Immature natural killer cell (primary cell): ENCODE results near the gene CALN1. TPM values are rescaled to one million over a fixed set of nuclear protein-coding genes. Genes with fewer than 3 reads are reported as not detected.
"Not testable (repeated sequence)": the region's sequence is repeated elsewhere in the genome, so short reads cannot be mapped to it uniquely, and the experiment has no call there.

Experiments used
- DNase-seq, 3 donors: peaks; one replicate each; pipeline ENCODE4 v3.0.0; 2022; ENCODE audit warnings: mixed read lengths in 1 of 3
- H3K27ac Mint-ChIP-seq, 6 donors: one replicate each; pipeline ENCODE4 v1.8.0; 2020; ENCODE audit warnings: mixed read lengths in 6 of 6, mild to moderate bottlenecking in 5 of 6, inconsistent platforms in 4 of 6, moderate library complexity in 3 of 6
- H3K27me3 Mint-ChIP-seq, 3 donors: one replicate each; pipeline ENCODE4 v1.8.0; 2020 to 2021; ENCODE audit warnings: low read depth in 3 of 3, mild to moderate bottlenecking in 3 of 3, mixed read lengths in 3 of 3, moderate library complexity in 3 of 3, inconsistent platforms in 1 of 3
- H3K36me3 Mint-ChIP-seq, 3 donors: one replicate each; pipeline ENCODE4 v1.8.0; 2020; ENCODE audit warnings: mixed read lengths in 3 of 3, inconsistent platforms in 2 of 3, mild to moderate bottlenecking in 2 of 3
- H3K4me1 Mint-ChIP-seq, 2 donors: one replicate each; pipeline ENCODE4 v1.8.0; 2020; ENCODE audit warnings: inconsistent platforms in 2 of 2, mild to moderate bottlenecking in 2 of 2, mixed read lengths in 2 of 2, moderate library complexity in 1 of 2
- H3K4me3 Mint-ChIP-seq, 5 donors: one replicate each; pipeline ENCODE4 v1.8.0; 2020; ENCODE audit warnings: mild to moderate bottlenecking in 5 of 5, mixed read lengths in 5 of 5, inconsistent platforms in 3 of 5, moderate library complexity in 3 of 5
- H3K9me3 Mint-ChIP-seq, 6 donors: one replicate each; pipeline ENCODE4 v1.8.0; 2020; ENCODE audit warnings: mild to moderate bottlenecking in 6 of 6, mixed read lengths in 6 of 6, inconsistent platforms in 4 of 6, moderate library complexity in 3 of 6
- polyA plus RNA-seq, 3 donors: library from polyadenylated mRNA; unstranded; fragments of 300-500 nt; fragmentation: Illumina TruSeq; gene quantifications; one replicate each; pipeline ENCODE4 v1.2.3, GENCODE V29; 2021

CALN1 gene
- polyA plus RNA-seq, 3 donors from 2014 or later: not detected

- DNase-seq: no peak
- no peaks in the 10 kb centered on the region for H3K36me3 Mint-ChIP-seq
- no peak overlapping the region for H3K27ac Mint-ChIP-seq
- no peak overlapping the region for H3K4me3 Mint-ChIP-seq
- no peaks in the 10 kb centered on the region for H3K27me3 Mint-ChIP-seq
- peaks cover 3 to 20% (median 9%) of the 10 kb centered on the region in 6 donors for H3K9me3 Mint-ChIP-seq
- no peaks in the 10 kb centered on the region for H3K4me1 Mint-ChIP-seq
Measured at GRCh38 chr7:71937840-71938371, 474.2 kb downstream of the CALN1 start.

DNA sequence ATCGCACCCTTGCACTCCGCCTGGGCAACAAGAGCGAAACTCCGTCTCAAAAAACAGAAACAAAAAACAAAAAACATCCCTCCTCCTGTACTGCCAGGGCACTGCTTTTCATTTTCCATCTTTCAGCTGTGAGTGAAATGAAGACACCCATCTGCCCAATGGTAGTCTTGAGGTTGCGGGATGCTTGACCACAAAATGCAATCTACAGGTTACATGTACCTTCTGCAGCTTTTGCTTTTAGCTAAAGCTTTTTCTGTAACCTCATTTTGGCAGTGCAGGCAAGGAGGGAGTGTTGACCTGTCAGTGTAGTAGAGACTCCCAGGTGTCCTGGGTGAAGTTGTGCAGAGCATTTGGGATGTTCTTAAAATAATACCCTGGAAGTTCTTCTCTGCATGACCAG, 476.5 kb downstream of the CALN1 start:
- no peaks in the 10 kb centered on the region for H3K27me3 Mint-ChIP-seq
- peaks cover 3 to 18% (median 8%) of the 10 kb centered on the region in 6 donors for H3K9me3 Mint-ChIP-seq
- no peaks in the 10 kb centered on the region for H3K36me3 Mint-ChIP-seq
- no peak for DNase-seq
- H3K27ac Mint-ChIP-seq: no peak overlapping the region
- no peaks in the 10 kb centered on the region for H3K4me1 Mint-ChIP-seq
- no peak overlapping the region for H3K4me3 Mint-ChIP-seq

- H3K36me3 Mint-ChIP-seq: no peaks in the 10 kb centered on the region
- DNase-seq: no peak
- H3K4me1 Mint-ChIP-seq: no peaks in the 10 kb centered on the region
- no peak overlapping the region for H3K27ac Mint-ChIP-seq
- H3K9me3 Mint-ChIP-seq: peaks cover 5 to 33% (median 11%) of the 10 kb centered on the region in 6 donors
- H3K27me3 Mint-ChIP-seq: no peaks in the 10 kb centered on the region
- H3K4me3 Mint-ChIP-seq: no peak overlapping the region
Measured at GRCh38 chr7:71933426-71933825, 478.7 kb downstream of the CALN1 start.

GRCh38 chr7:71925663-71926062, 486.5 kb downstream of the CALN1 start:
- no peaks in the 10 kb centered on the region for H3K4me1 Mint-ChIP-seq
- H3K27me3 Mint-ChIP-seq: peaks cover 0 to 3% (median 0%) of the 10 kb centered on the region in 3 donors
- H3K36me3 Mint-ChIP-seq: peaks cover 0 to 7% (median 3%) of the 10 kb centered on the region in 3 donors
- peaks cover 3 to 38% (median 19%) of the 10 kb centered on the region in 6 donors for H3K9me3 Mint-ChIP-seq
- no peak for DNase-seq
- H3K27ac Mint-ChIP-seq: no peak overlapping the region
- H3K4me3 Mint-ChIP-seq: no peak overlapping the region

DNA sequence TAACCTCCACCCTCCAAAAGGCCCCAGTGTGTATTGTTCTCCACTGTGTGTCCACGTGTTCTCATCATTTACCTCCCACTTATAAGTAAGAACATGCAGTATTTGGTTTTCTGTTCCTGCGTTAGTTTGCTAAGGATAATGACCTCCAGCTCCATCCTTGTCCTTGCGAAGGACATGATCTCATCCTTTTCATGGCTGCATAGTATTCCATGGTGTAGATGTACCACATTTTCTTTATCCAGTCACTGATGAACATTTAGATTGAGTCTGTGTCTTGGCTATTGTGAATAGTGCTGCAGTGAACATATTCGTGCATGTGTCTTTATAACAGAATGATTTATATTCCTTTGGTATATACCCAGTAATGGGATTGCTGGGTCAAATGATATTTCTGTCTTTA, 497.9 kb downstream of the CALN1 start:
- not testable (repeated sequence) for H3K4me1 Mint-ChIP-seq, H3K27ac Mint-ChIP-seq, H3K4me3 Mint-ChIP-seq, H3K36me3 Mint-ChIP-seq, H3K27me3 Mint-ChIP-seq, DNase-seq
- H3K9me3 Mint-ChIP-seq: peaks cover 0 to 18% (median 6%) of the 10 kb centered on the region in 6 donors

GRCh38 chr7:71912476-71912875, 499.7 kb downstream of the CALN1 start:
- Mint-ChIP-seq H3K4me1 (no peaks in the 10 kb centered on the region), H3K27me3 (peaks cover 0 to 2% (median 0%) of the 10 kb centered on the region in 3 donors), H3K36me3 (no peaks in the 10 kb centered on the region), H3K4me3 (no peak overlapping the region), H3K27ac (no peak overlapping the region), H3K9me3 (peaks cover 0 to 16% (median 6%) of the 10 kb centered on the region in 6 donors)
- no peak for DNase-seq

DNA sequence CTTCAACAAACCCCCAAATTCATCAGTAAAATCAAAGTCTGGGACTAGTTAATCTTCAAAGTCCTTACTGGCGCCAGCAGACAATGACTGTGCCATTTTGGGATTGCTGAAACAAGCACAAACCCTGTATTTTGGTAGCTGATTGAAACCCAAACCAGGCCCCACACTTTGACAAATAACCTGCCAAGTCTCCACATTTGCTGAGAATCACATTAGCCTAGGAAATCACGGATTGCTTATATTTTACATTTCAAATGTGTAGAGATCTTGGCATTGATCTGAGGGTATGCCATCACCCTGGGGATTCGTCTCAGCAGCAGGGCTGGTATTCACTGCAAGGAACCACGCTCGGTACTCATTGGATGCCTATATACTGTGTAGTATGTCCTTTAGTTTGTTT, 501.1 kb downstream of the CALN1 start:
- Mint-ChIP-seq H3K36me3 (no peaks in the 10 kb centered on the region), H3K4me3 (no peak overlapping the region), H3K27ac (no peak overlapping the region), H3K4me1 (no peaks in the 10 kb centered on the region), H3K27me3 (peaks cover 0 to 6% (median 0%) of the 10 kb centered on the region in 3 donors), H3K9me3 (peaks cover 0 to 13% (median 5%) of the 10 kb centered on the region in 6 donors)
- no peak for DNase-seq

DNA sequence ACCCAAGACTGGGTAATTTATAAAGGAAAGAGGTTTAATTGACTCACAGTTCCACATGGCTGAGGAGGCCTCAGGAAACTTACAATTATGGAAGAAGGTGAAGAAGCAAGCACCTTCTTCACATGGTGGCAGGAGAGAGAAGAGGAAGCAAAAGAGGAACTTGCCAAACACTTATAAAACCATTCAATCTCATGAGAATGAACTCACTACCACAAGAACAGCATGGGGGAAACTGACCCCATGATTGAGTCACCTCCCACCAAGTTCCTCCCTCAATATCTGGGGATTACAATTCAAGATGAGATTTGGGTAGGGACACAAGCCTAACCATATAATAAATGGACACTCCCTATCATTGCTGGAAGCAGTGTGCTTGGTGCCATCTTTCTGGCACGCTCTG, 506.3 kb downstream of the CALN1 start:
- no peaks in the 10 kb centered on the region for H3K4me1 Mint-ChIP-seq
- H3K27me3 Mint-ChIP-seq: peaks cover 0 to 8% (median 0%) of the 10 kb centered on the region in 3 donors
- no peak overlapping the region for H3K4me3 Mint-ChIP-seq
- no peak for DNase-seq
- H3K27ac Mint-ChIP-seq: no peak overlapping the region
- H3K36me3 Mint-ChIP-seq: no peaks in the 10 kb centered on the region
- H3K9me3 Mint-ChIP-seq: peaks cover 0 to 23% (median under 1%) of the 10 kb centered on the region in 6 donors

DNA sequence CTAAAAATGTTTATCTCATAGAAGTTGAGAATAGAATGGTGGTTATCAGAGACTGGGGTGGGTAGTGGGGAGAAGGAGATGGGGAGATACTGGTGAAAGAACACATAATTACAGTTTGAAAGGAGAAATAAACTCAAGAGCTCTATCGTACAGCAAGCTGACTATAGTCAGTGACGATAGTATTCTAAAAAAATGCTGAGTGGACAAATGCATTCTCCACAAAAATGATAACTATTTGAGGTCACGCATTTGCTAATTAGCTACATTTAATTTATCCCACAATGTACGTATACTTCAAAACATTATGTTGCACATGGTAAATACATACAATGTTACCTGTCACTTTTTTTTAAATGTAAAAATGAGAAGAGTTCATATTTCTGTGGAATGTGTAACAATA, 507.7 kb downstream of the CALN1 start:
- DNase-seq: no peak
- Mint-ChIP-seq H3K9me3 (peaks cover 0 to 23% (median under 1%) of the 10 kb centered on the region in 6 donors), H3K27me3 (peaks cover 0 to 6% (median 0%) of the 10 kb centered on the region in 3 donors), H3K36me3 (no peaks in the 10 kb centered on the region), H3K4me3 (no peak overlapping the region), H3K4me1 (no peaks in the 10 kb centered on the region), H3K27ac (no peak overlapping the region)

- Mint-ChIP-seq H3K4me1 (no peaks in the 10 kb centered on the region), H3K27ac (no peak overlapping the region), H3K27me3 (peaks cover 0 to 3% (median 0%) of the 10 kb centered on the region in 3 donors), H3K36me3 (no peaks in the 10 kb centered on the region), H3K4me3 (no peak overlapping the region), H3K9me3 (peaks cover 0 to 11% (median 2%) of the 10 kb centered on the region in 6 donors)
- DNase-seq: no peak
Measured at GRCh38 chr7:71900556-71900955, 511.6 kb downstream of the CALN1 start.

GRCh38 chr7:71896535-71896934, 515.6 kb downstream of the CALN1 start:
- Mint-ChIP-seq H3K36me3 (no peaks in the 10 kb centered on the region), H3K9me3 (peaks cover 0 to 6% (median 0%) of the 10 kb centered on the region in 6 donors), H3K4me3 (no peak overlapping the region), H3K27ac (no peak overlapping the region), H3K4me1 (no peaks in the 10 kb centered on the region), H3K27me3 (peaks cover 0 to 3% (median 1%) of the 10 kb centered on the region in 3 donors)
- no peak for DNase-seq

DNA sequence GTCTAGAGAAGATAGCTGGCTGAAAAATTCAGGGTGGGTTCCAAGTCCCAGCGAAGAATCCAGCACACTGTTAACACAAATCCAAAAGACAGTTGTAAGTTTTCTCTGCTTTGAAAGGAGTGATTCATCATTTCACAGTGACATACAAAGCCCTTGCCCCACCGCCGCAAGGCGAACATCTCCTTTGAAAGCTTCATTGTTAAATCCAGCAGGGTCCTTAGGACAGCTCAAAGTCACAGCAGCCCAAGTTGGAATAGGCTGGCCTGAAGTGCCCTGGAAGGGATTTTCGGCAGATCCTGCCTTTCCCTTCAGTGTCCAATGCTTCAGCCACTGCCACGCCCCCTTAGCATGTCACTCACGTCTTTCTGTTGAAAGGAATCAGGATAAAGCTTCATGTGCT, 526.1 kb downstream of the CALN1 start:
- Mint-ChIP-seq H3K9me3 (peaks cover 2 to 47% (median 11%) of the 10 kb centered on the region in 6 donors), H3K4me3 (no peak overlapping the region), H3K27me3 (peaks cover 0 to 3% (median 0%) of the 10 kb centered on the region in 3 donors), H3K36me3 (peaks cover 0 to 7% (median 0%) of the 10 kb centered on the region in 3 donors), H3K4me1 (no peaks in the 10 kb centered on the region), H3K27ac (no peak overlapping the region)
- DNase-seq: no peak

- no peak for DNase-seq
- H3K4me1 Mint-ChIP-seq: no peaks in the 10 kb centered on the region
- peaks cover 2 to 49% (median 11%) of the 10 kb centered on the region in 6 donors for H3K9me3 Mint-ChIP-seq
- no peak overlapping the region for H3K27ac Mint-ChIP-seq
- H3K36me3 Mint-ChIP-seq: peaks cover 0 to 7% (median 0%) of the 10 kb centered on the region in 3 donors
- H3K4me3 Mint-ChIP-seq: no peak overlapping the region
- peaks cover 0 to 3% (median 0%) of the 10 kb centered on the region in 3 donors for H3K27me3 Mint-ChIP-seq
Measured at GRCh38 chr7:71885487-71885886, 526.7 kb downstream of the CALN1 start.

GRCh38 chr7:71883415-71883814, 528.7 kb downstream of the CALN1 start:
- Mint-ChIP-seq H3K27ac (no peak overlapping the region), H3K4me1 (no peaks in the 10 kb centered on the region), H3K36me3 (peaks cover 0 to 5% (median 0%) of the 10 kb centered on the region in 3 donors), H3K9me3 (peaks cover 2 to 52% (median 11%) of the 10 kb centered on the region in 6 donors), H3K27me3 (peaks cover 0 to 3% (median 3%) of the 10 kb centered on the region in 3 donors), H3K4me3 (no peak overlapping the region)
- no peak for DNase-seq

DNA sequence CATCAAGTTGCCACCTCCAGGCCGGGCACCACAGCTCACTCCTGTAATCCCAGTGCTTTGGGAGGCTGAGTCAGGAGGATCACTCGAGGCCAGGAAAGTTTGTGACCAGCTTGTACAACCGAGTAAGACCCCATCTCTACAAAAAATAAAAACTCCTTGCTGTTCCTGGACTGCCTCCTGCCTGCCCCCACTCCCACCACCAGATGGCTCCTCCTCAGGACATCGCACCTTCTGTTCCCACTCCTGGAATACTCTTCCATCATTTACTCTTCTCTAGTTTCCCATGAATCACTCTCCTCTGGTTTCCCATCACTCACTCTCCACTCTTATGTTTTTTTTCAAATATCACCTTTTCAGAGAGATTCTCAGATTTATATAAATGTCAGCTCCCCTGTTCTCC, 540.7 kb downstream of the CALN1 start:
- Mint-ChIP-seq H3K4me3 (no peak overlapping the region), H3K27me3 (no peaks in the 10 kb centered on the region), H3K4me1 (no peaks in the 10 kb centered on the region), H3K36me3 (no peaks in the 10 kb centered on the region), H3K27ac (no peak overlapping the region), H3K9me3 (peaks cover 4 to 19% (median 8%) of the 10 kb centered on the region in 6 donors)
- DNase-seq: no peak
